H1 (cell line): ENCODE results near the gene RDH5. TPM values are rescaled to one million over a fixed set of nuclear protein-coding genes. Genes with fewer than 3 reads are reported as not detected.

Experiments
- CTCF ChIA-PET: fragments of 300-600 bp; sonication (Branson Sonifier 250); formaldehyde crosslinking; loops from one replicate; lab custom pipeline; 2021; ENCODE audit not compliant: partially characterized antibody; lab: Charles Lee
- POLR2A ChIA-PET: fragments of 300-600 bp; sonication (Branson Sonifier 250); formaldehyde crosslinking; loops from one replicate; lab custom pipeline; 2021; ENCODE audit warnings: inconsistent platforms; ENCODE audit not compliant: partially characterized antibody; lab: Charles Lee
- DNase-seq, 2 experiments: peaks; one replicate each; pipeline versions ENCODE4 v3.0.0 to v3.0.0-alpha.2; 2010 to 2022; ENCODE audit warnings: low spot score in 2 of 2, low read depth in 1 of 2, mixed read lengths in 1 of 2
- FAIRE-seq: peaks from 2 replicates; lab custom pipeline; 2011; peaks lifted over from hg19 to GRCh38; lab: Jason Lieb, UNC
- H2AFZ ChIP-seq: 2 replicates; pipeline ENCODE4 v1.8.1; 2012; ENCODE audit warnings: low read length, inconsistent platforms
- H2AK5ac ChIP-seq: 2 replicates; pipeline ENCODE4 v1.6.1; 2013; ENCODE audit warnings: low read depth, low read length
- H2BK120ac ChIP-seq: replicated peaks from 2 replicates; pipeline ENCODE3; 2013; ENCODE audit warnings: low read depth, low read length, inconsistent platforms
- H2BK12ac ChIP-seq: 2 replicates; pipeline ENCODE4 v1.6.1; 2013; ENCODE audit warnings: low read depth, low read length
- H2BK15ac ChIP-seq: 2 replicates; pipeline ENCODE4 v1.6.1; 2013; ENCODE audit warnings: low read length
- H2BK20ac ChIP-seq: 2 replicates; pipeline ENCODE4 v1.6.1; 2013; ENCODE audit warnings: low read length
- H2BK5ac ChIP-seq: 2 replicates; pipeline ENCODE4 v1.6.1; 2013; ENCODE audit warnings: low read depth, low read length
- H3K14ac ChIP-seq: 2 replicates; pipeline ENCODE4 v1.6.1; 2013; ENCODE audit warnings: inconsistent platforms; ENCODE audit not compliant: insufficient read length
- H3K18ac ChIP-seq: 2 replicates; pipeline ENCODE4 v1.6.1; 2013; ENCODE audit warnings: low read length; ENCODE audit errors: extremely low read depth
- H3K23ac ChIP-seq: 2 replicates; pipeline ENCODE4 v1.6.1; 2013; ENCODE audit warnings: inconsistent platforms; ENCODE audit not compliant: insufficient read length
- H3K23me2 ChIP-seq: 2 replicates; pipeline ENCODE4 v1.6.1; 2013; ENCODE audit warnings: low read depth, low read length
- H3K27ac ChIP-seq: 2 replicates; pipeline ENCODE4 v1.6.1; 2011; ENCODE audit warnings: low read depth, low read length, inconsistent platforms
- H3K27me3 ChIP-seq, 4 experiments: replicated peaks in 1 of 4; 1 replicate in 1 of 4; 2 replicates in 3 of 4; pipeline versions ENCODE4 v1.6.1 to v1.8.1; 2011 to 2013; ENCODE audit warnings: low read length in 3 of 4, mild to moderate bottlenecking in 3 of 4, inconsistent platforms in 2 of 4, mixed read lengths in 2 of 4, moderate library complexity in 1 of 4; ENCODE audit not compliant: control insufficient read depth in 3 of 4, insufficient read depth in 3 of 4; ENCODE audit errors: extremely low read depth in 1 of 4
- H3K36me3 ChIP-seq, 4 experiments: 2 replicates each; pipeline versions ENCODE4 v1.6.1 to v1.8.1; 2011 to 2013; ENCODE audit warnings: mild to moderate bottlenecking in 4 of 4, low read length in 3 of 4, moderate library complexity in 2 of 4, control low read depth in 1 of 4, inconsistent platforms in 1 of 4; ENCODE audit not compliant: insufficient read depth in 4 of 4, control insufficient read depth in 2 of 4
- H3K4ac ChIP-seq: replicated peaks from 2 replicates; pipeline ENCODE3; 2013; ENCODE audit warnings: low read length, low read depth, mixed read lengths, inconsistent platforms; ENCODE audit not compliant: insufficient read length
- H3K4me1 ChIP-seq, 4 experiments: replicated peaks in 1 of 4; 1 replicate in 1 of 4; 2 replicates in 3 of 4; pipeline versions ENCODE4 v1.6.1 to v1.8.1; 2011 to 2013; ENCODE audit warnings: low read length in 3 of 4, inconsistent platforms in 2 of 4, mixed read lengths in 1 of 4; ENCODE audit not compliant: insufficient read depth in 4 of 4, control insufficient read depth in 3 of 4
- H3K4me2 ChIP-seq, 2 experiments: 2 replicates each; pipeline versions ENCODE4 v1.6.1 to v1.8.1; 2011 to 2013; ENCODE audit warnings: low read depth in 2 of 2, low read length in 2 of 2, control low read depth in 1 of 2, inconsistent platforms in 1 of 2, mild to moderate bottlenecking in 1 of 2; ENCODE audit not compliant: insufficient read depth in 1 of 2
- H3K4me3 ChIP-seq, 4 experiments: fragments of 200-600, 300-600 bp in 1 of 4; sonication (generic), shearing (Covaris generic), sonication (Bioruptor Twin) in 1 of 4; 2 replicates each; pipeline versions ENCODE4 v1.5.1 to v1.8.1; 2011 to 2016; ENCODE audit warnings: low read length in 4 of 4, low read depth in 3 of 4, control low read depth in 2 of 4, inconsistent platforms in 2 of 4, mild to moderate bottlenecking in 2 of 4, mixed read lengths in 1 of 4, moderate library complexity in 1 of 4; ENCODE audit not compliant: insufficient read depth in 2 of 4; ENCODE audit errors: extremely low read depth in 1 of 4
- H3K56ac ChIP-seq: replicated peaks from 2 replicates; pipeline ENCODE3; 2013; ENCODE audit warnings: low read depth, mild to moderate bottlenecking, mixed read lengths, low read length, inconsistent platforms; ENCODE audit not compliant: insufficient read length
- H3K79me1 ChIP-seq: 2 replicates; pipeline ENCODE4 v1.6.1; 2013; ENCODE audit warnings: low read depth, low read length, control low read depth
- H3K79me2 ChIP-seq, 2 experiments: 2 replicates each; pipeline versions ENCODE4 v1.6.1 to v1.8.1; 2012 to 2013; ENCODE audit warnings: low read length in 2 of 2, mild to moderate bottlenecking in 2 of 2, inconsistent platforms in 1 of 2; ENCODE audit not compliant: insufficient read depth in 2 of 2, control insufficient read depth in 1 of 2
- H3K9ac ChIP-seq, 4 experiments: replicated peaks in 1 of 4; 1 replicate in 1 of 4; 2 replicates in 3 of 4; pipeline versions ENCODE4 v1.6.1 to v1.8.1; 2011 to 2013; ENCODE audit warnings: low read depth in 3 of 4, low read length in 3 of 4, control low read depth in 2 of 4, mild to moderate bottlenecking in 2 of 4, moderate library complexity in 2 of 4, inconsistent platforms in 1 of 4; ENCODE audit errors: extremely low read depth in 1 of 4
- H3K9me3 ChIP-seq, 2 experiments: 2 replicates each; pipeline versions ENCODE4 v1.6.1 to v1.8.1; 2012 to 2013; ENCODE audit warnings: mild to moderate bottlenecking in 2 of 2, moderate library complexity in 2 of 2, control low read depth in 1 of 2, inconsistent platforms in 1 of 2, low read depth in 1 of 2, low read length in 1 of 2, mixed read lengths in 1 of 2; ENCODE audit not compliant: insufficient read depth in 2 of 2
- H4K20me1 ChIP-seq, 2 experiments: replicated peaks in 1 of 2; 2 replicates each; pipeline versions ENCODE3 to v1.8.1; 2011 to 2013; ENCODE audit warnings: inconsistent platforms in 2 of 2, low read length in 2 of 2, mild to moderate bottlenecking in 1 of 2; ENCODE audit not compliant: insufficient read depth in 2 of 2, control insufficient read depth in 1 of 2
- H4K5ac ChIP-seq: 2 replicates; pipeline ENCODE4 v1.6.1; 2013; ENCODE audit warnings: low read length, low read depth, mixed read lengths, inconsistent platforms; ENCODE audit not compliant: insufficient read length
- H4K8ac ChIP-seq: 2 replicates; pipeline ENCODE4 v1.8.0; 2013; ENCODE audit warnings: mild to moderate bottlenecking, moderate library complexity, low read length, inconsistent platforms; ENCODE audit not compliant: insufficient read depth; ENCODE audit errors: extremely low read depth
- H4K91ac ChIP-seq: replicated peaks from 2 replicates; pipeline ENCODE3; 2013; ENCODE audit warnings: low read length, mixed read lengths, inconsistent platforms; ENCODE audit not compliant: insufficient read length
- HDAC2 ChIP-seq, 2 experiments: fragments of 300-600 bp in 1 of 2; sonication (generic) in 1 of 2; IDR thresholded peaks; 2 replicates each; pipeline ENCODE4 v1.6.1; 2011 to 2012; ENCODE audit warnings: low read depth in 2 of 2, low read length in 2 of 2, mild to moderate bottlenecking in 2 of 2, moderate library complexity in 2 of 2, borderline replicate concordance in 1 of 2, inconsistent platforms in 1 of 2
- NRF1 ChIP-seq: IDR thresholded peaks from 2 replicates; pipeline ENCODE4 v1.6.1; 2011; ENCODE audit warnings: mild to moderate bottlenecking, low read depth, low read length, improper control_type of control experiment
- PHF8 ChIP-seq: fragments of 200-600 bp; sonication (generic); conservative IDR thresholded peaks from 2 replicates; pipeline ENCODE4 v1.7.1; 2012; ENCODE audit warnings: low read depth, mild to moderate bottlenecking, inconsistent platforms, low read length, moderate library complexity
- POLR2AphosphoS5 ChIP-seq: IDR thresholded peaks from 2 replicates; pipeline ENCODE4 v1.6.1; 2011; ENCODE audit warnings: low read depth, low read length
- SP1 ChIP-seq: IDR thresholded peaks from 2 replicates; pipeline ENCODE4 v1.6.1; 2011; ENCODE audit warnings: low read depth, low read length
- WGBS, 2 experiments: shearing (Covaris generic) in 1 of 2; methylation state at CpG; one replicate each; pipeline versions ENCODE4 v1.1.6 to v1.1.7; 2013 to 2015; ENCODE audit warnings: low lambda C conversion rate in 2 of 2, mixed read lengths in 2 of 2, inconsistent platforms in 1 of 2, low coverage in 1 of 2, missing lambda C conversion rate in 1 of 2; ENCODE audit not compliant: insufficient replicate concordance in 2 of 2, insufficient coverage in 1 of 2, insufficient read length in 1 of 2; ENCODE audit errors: extremely low coverage in 1 of 2, missing lambda C conversion rate in 1 of 2; 5-methylcytosine and 5-hydroxymethylcytosine counted together
- polyA plus RNA-seq, 7 experiments: library from polyadenylated mRNA; depleted of rRNA in 3 of 7; stranded (reverse) in 5 of 7; unstranded in 2 of 7; fragments of >200 nt in 5 of 7; fragments of 200-250 nt in 2 of 7; gene quantifications; 1 replicate in 5 of 7; 2 replicates in 1 of 7; 4 replicates in 1 of 7; pipeline versions ENCODE4 v1.2.1 to v1.2.3, GENCODE V29; 2011 to 2013; ENCODE audit warnings: missing spikeins in 2 of 7, mixed read lengths in 2 of 7
- total RNA-seq: library from RNA; stranded (reverse); fragmentation: NEBNext Ultra II Directional; extraction: Animal tissue kit (Norgen Biotek cat#: 25700); gene quantifications from 2 replicates; pipeline ENCODE4 v1.2.1, GENCODE V29; 2021
- TF ChIP-seq, protein P1 (sequence below): IDR thresholded peaks from 2 replicates; pipeline ENCODE4 v1.6.1; 2012; ENCODE audit warnings: inconsistent platforms

The RDH5 gene
- total and polyA plus RNA-seq, 2 of the 8 experiments (the other 6 are each of a cell fraction or from before 2014, with no cell fraction given): 4.2 to 6.0 TPM

DNA sequence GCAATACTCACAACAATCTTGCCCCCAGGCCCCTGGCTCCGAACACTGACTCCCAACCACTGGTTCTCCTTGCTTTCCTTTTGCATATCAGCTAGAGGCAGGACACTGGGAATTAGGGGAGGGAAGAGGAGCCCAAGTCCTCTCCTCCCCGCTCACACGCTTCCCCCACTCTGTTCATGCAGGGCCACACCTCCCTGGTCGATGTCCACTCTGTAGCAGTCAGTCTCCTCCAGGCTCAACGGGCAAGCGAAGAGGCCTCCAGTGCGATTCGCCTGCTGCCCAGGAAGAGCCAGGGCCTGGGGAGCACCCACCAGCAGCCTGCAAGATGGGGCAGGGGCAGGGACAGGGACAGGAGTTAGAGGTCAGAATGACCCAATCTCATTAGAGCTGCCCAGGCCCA, 17.3 kb upstream of the RDH5 start:
- Histone ChIP-seq H3K9me3 (no peaks in the 10 kb centered on the region), H3K36me3 (peaks cover 0 to 3% (median 1%) of the 10 kb centered on the region in 4 experiments; a peak in 2 of 8 replicates), H3K79me1 (peaks cover 14% of the 10 kb centered on the region; the same call in 1 of the 2 replicates), H4K8ac (no peak overlapping the region), H3K4ac (no peak overlapping the region), H4K91ac (no peak overlapping the region), H3K4me3 (no peak overlapping the region), H3K23me2 (peaks cover 11% of the 10 kb centered on the region; the same call in 1 of the 2 replicates), H3K9ac (no peak overlapping the region), H2BK15ac (no peak overlapping the region), H3K4me2 (no peak overlapping the region), H3K4me1 (peaks cover 0 to 13% (median 6%) of the 10 kb centered on the region in 4 experiments; a peak in 5 of 7 replicates), H3K23ac (no peak overlapping the region), H2AFZ (no peak overlapping the region), H2BK120ac (no peak overlapping the region), H3K27me3 (peaks cover 0 to 3% (median 0%) of the 10 kb centered on the region in 4 experiments; a peak in 3 of 7 replicates), H3K18ac (no peak overlapping the region)
- WGBS, 2 experiments: 94% methylated on average over 8 of the region's 8 CpGs; no CpG with 5 or more reads in 1 of the 2 experiments
- no peak for DNase-seq
- POLR2A ChIA-PET: no interaction called here
- TF ChIP-seq NRF1 (no peak), HDAC2 (IDR thresholded peaks at IDR 0.05; ENCODE audit: borderline replicate concordance in 1 of 2, low read depth in 2 of 2, low read length in 2 of 2) (no peak), POLR2AphosphoS5 (no peak), SP1 (no peak), PHF8 (no peak)
- TF ChIP-seq, protein P1, sequence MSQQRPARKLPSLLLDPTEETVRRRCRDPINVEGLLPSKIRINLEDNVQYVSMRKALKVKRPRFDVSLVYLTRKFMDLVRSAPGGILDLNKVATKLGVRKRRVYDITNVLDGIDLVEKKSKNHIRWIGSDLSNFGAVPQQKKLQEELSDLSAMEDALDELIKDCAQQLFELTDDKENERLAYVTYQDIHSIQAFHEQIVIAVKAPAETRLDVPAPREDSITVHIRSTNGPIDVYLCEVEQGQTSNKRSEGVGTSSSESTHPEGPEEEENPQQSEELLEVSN: no peak
- TF ChIP-seq, all 59 proteins: peak for 0
- Histone ChIP-seq H3K14ac (no peak overlapping the region), H3K79me2 (peaks cover 0 to 32% of the 10 kb centered on the region in 2 experiments; a peak in 2 of 4 replicates), H3K56ac (no peak overlapping the region), H2BK12ac (no peak overlapping the region), H2BK20ac (no peak overlapping the region), H4K20me1 (peaks cover 0 to 16% of the 10 kb centered on the region in 2 experiments), H3K27ac (no peak overlapping the region; the same call in 1 of the 2 replicates), H2BK5ac (0 out of 2 replicates have a peak overlapping the region, but pooled peaks have one; percentile 16), H2AK5ac (no peak overlapping the region), H4K5ac (no peak overlapping the region)
- FAIRE-seq: no peak
- CTCF ChIA-PET: interaction anchor here (0.6 to 5.1 kb wide), 7 partner anchors 11 to 46 kb away, joined by 3 to 38 read pairs (median 3); partner anchors contain the start of gene RDH5
